Measurements from ENCODE around the gene ZNF805.
"Not testable (repeated sequence)": the region's sequence is repeated elsewhere in the genome, so short reads cannot be mapped to it uniquely, and the experiment has no call there.

The ZNF805 gene

DNA sequence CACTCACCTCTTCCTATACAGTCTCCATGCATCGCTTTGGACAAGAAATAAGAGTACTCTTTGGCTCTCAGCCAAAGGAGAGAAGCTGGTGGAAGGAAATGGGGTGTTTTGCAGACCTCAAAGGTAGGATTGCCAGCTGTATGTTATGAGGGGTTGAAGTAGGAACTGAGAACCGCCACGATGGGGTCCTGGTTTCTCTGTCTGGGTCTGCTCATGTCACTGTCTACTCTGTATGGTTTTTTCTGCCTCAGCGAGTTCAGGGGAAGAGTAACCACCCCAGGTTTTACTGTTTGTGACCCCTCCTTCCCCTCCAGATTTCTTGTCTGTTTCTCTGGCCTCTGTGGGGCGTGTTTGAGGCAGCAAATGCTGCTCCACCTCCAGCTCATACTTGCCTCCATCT is 4.1 kb downstream of the ZNF805 start:
- TF ChIP-seq, protein P1, sequence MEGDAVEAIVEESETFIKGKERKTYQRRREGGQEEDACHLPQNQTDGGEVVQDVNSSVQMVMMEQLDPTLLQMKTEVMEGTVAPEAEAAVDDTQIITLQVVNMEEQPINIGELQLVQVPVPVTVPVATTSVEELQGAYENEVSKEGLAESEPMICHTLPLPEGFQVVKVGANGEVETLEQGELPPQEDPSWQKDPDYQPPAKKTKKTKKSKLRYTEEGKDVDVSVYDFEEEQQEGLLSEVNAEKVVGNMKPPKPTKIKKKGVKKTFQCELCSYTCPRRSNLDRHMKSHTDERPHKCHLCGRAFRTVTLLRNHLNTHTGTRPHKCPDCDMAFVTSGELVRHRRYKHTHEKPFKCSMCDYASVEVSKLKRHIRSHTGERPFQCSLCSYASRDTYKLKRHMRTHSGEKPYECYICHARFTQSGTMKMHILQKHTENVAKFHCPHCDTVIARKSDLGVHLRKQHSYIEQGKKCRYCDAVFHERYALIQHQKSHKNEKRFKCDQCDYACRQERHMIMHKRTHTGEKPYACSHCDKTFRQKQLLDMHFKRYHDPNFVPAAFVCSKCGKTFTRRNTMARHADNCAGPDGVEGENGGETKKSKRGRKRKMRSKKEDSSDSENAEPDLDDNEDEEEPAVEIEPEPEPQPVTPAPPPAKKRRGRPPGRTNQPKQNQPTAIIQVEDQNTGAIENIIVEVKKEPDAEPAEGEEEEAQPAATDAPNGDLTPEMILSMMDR (IDR thresholded peaks at IDR 0.05; ENCODE audit: low read length, missing control alignments): no peak
- H3K4me3 ChIP-seq (replicated peaks; ENCODE audit: low read depth, low read length): no peak overlapping the region
- no peak for DNase-seq (ENCODE audit: low read depth)

- DNase-seq (ENCODE audit: low read depth): no peak
- TF ChIP-seq, protein P1 (IDR thresholded peaks at IDR 0.05; ENCODE audit: low read length, missing control alignments): no peak
- H3K4me3 ChIP-seq (replicated peaks; ENCODE audit: low read depth, low read length): no peak overlapping the region
These were observed 4.6 kb downstream of the ZNF805 start for GRCh38 chr19:57245066-57245465.

- TF ChIP-seq, protein P1 (IDR thresholded peaks at IDR 0.05; ENCODE audit: low read length, missing control alignments): no peak
These were observed 5.5 kb downstream of the ZNF805 start for GRCh38 chr19:57245959-57246358.

GRCh38 chr19:57248646-57249045 is 8.2 kb downstream of the ZNF805 start:
- no peak for DNase-seq (ENCODE audit: low read depth)
- H3K4me3 ChIP-seq (replicated peaks; ENCODE audit: low read depth, low read length): no peak overlapping the region
- TF ChIP-seq, protein P1 (IDR thresholded peaks at IDR 0.05; ENCODE audit: low read length, missing control alignments): no peak

More at GRCh38 chr19:57245959-57246358, 5.5 kb downstream of the ZNF805 start:
- no peak for DNase-seq (ENCODE audit: low read depth)
- no peak overlapping the region for H3K4me3 ChIP-seq (replicated peaks; ENCODE audit: low read depth, low read length)

GRCh38 chr19:57249329-57249728 is 8.9 kb downstream of the ZNF805 start:
- DNase-seq (ENCODE audit: low read depth): no peak
- TF ChIP-seq, protein P1 (IDR thresholded peaks at IDR 0.05; ENCODE audit: low read length, missing control alignments): no peak
- no peak overlapping the region for H3K4me3 ChIP-seq (replicated peaks; ENCODE audit: low read depth, low read length)

DNA sequence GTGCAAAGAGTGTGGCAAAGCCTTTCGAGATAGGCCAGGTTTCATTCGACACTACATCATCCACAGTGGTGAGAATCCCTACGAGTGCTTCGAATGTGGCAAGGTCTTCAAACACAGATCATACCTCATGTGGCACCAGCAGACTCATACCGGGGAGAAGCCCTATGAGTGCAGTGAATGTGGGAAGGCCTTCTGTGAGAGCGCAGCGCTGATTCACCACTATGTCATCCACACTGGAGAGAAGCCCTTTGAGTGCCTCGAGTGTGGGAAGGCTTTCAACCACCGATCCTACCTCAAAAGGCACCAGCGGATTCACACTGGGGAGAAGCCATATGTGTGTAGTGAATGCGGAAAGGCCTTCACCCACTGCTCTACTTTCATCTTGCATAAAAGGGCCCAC is 13.3 kb downstream of the ZNF805 start:
- DNase-seq (ENCODE audit: low read depth); H3K4me3 ChIP-seq (replicated peaks; ENCODE audit: low read depth, low read length): not testable (repeated sequence)

- TF ChIP-seq, protein P1 (IDR thresholded peaks at IDR 0.05; ENCODE audit: low read length, missing control alignments): no peak
These were observed 21.6 kb downstream of the ZNF805 start for GRCh38 chr19:57262044-57262443.

More at GRCh38 chr19:57262044-57262443, 21.6 kb downstream of the ZNF805 start:
- no peak overlapping the region for H3K4me3 ChIP-seq (replicated peaks; ENCODE audit: low read depth, low read length)
- no peak for DNase-seq (ENCODE audit: low read depth)
